HT1080 (cell line): ENCODE data around the gene RXYLT1. TPM values are rescaled to one million over a fixed set of nuclear protein-coding genes. Genes with fewer than 3 reads are reported as not detected.
A peak's percentile ranks its signal among the peaks of the same experiment; 100 is the strongest.
"Not testable (repeated sequence)": the region's sequence is repeated elsewhere in the genome, so short reads cannot be mapped to it uniquely, and the experiment has no call there.

Experiments used
- DNase-seq: peaks from one replicate; pipeline ENCODE4 v3.0.0-alpha.2; 2015; ENCODE audit warnings: low read depth
- small RNA-seq: library from RNA; depleted of rRNA; stranded (forward); fragments of <200 nt; gene quantifications from one replicate; pipeline ENCODE3, GENCODE V24; 2014
- total RNA-seq: library from RNA; depleted of rRNA; stranded (reverse); fragments of >200 nt; shearing (Covaris generic); gene quantifications from 2 replicates; pipeline ENCODE4 v1.2.3, GENCODE V29; 2014; rRNA removed

The RXYLT1 gene
- total RNA-seq, 1 experiment from 2014 or later = 38.1 TPM

DNA sequence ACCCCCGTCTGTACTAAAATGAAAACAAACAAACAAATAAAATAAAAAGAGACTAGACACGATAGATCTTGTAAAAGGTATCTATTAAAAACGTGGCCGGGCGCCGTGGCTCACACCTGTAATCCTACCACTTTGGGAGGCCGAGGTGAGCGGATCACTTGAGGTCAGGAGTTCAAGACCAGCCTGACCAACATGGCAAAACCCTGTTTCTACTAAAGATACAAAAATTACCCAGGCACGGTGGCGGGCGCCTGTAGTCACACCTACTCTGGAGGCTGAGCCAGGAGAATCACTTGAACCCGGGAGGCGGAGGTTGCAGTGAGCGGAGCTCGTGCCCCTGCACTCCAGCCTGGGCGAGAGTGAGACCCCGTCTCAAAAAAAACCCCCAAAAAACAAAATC, 63.0 kb downstream of the RXYLT1 start:
- DNase-seq = not testable (repeated sequence)

DNA sequence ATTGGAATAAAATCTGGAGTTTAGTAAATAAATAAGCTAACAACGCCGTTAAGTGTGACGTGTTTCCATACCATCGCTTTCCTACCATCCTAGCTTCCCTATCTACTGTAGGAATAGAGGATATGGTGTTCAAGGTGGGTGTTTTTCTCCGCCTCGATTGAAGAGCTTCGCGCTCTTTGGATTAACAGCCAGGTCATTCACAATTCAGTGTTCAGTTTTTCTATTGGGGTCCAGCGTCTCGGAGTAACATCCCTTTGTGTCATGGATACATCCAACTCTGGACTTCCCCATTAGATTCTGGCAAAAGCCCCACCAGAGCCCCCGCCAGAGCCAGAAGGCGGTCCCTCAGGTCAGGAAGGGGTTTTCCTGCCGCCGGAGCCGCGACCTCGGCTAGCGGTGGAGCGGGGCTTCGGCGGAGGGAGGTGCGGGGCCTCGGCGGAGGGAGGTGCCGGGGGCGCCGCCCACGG, 63.6 kb downstream of the RXYLT1 start:
- DNase-seq = no peak

DNA sequence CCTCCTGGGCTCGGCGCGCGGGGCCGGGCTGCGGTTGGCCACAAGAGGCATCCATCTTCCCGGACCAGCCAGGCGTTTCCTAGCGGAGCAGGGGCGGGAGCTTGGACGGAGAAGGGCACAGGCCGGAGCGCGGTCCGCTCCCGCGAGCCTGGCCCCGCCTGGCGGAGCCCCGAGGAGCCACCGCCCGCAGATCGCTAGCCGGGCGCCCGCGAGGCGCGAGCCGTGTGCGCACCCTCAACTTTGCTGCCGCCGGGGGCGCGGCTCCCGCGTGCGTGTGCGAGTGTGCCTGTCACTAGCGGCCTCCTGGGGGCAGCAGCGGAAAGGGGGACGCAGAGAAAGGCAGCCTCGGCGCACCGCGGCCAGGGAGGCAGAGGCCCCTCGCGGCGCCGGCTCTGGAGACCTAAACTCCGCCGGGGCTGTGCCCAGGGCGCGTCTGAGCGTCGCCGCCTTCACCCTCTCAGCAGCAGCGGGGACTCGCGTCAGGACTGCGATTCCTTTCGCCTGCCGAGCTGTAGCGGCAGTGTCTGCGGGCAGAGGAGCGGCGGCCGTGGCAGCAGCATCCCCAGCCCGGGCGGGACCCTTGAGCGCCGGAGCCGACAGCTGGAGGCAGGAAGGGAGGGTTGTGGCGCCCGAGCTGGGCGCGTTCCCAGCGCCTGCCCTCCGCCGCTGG, 64.1 kb downstream of the RXYLT1 start:
- peak; percentile 92 for DNase-seq

DNA sequence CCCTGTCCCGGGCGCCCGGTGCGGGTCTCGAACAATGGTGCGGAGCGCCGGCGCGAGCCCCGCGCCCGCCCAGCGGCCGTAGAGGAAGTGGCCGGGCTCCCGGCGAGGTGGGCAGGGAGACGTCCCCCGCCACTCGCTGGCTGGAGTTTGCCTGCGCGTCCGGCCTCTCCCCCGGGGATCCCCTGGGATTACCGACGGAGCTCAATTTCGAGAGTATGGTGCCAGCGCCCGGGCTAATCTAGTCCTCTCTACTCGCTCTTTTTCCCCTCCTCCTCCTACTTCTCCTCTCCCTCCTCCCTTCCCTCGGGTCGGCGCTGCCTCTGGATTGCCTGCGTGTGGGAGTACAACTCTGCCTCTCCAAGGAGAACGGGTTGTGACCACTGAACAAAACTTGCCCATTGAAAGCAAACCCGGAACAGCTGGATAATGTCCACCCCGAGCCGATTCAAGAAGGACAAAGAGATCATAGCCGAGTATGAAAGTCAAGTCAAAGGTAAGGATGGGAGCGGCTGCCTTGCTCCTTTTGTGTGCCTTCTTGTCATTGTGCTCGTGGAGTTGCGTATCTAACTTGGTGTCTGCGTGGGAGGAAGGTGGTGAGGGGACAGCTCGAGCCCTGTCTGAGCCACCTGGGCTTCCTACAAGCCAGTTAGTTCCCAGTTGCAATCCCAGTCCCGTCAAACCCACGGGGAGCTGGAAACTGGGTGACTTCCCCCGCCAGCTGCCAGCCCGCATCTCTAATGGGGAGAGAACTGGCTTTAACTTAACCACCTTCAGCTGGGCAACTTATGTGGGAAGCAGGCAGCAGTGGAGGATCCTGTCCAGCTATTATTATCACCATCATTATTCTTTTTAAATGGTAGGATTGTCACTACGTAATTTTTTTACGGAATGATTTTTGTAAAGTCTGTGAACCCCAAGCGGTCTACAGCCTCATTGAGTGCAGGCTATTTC, 65.0 kb downstream of the RXYLT1 start, which contains the start of gene SRGAP1:
Gene SRGAP1, plus strand, starts transcription at position 310 of the 951 bp plus-strand sequence. Its CDS starts 117 bp downstream, at position 427.
- DNase-seq = peak; percentile 53

DNA sequence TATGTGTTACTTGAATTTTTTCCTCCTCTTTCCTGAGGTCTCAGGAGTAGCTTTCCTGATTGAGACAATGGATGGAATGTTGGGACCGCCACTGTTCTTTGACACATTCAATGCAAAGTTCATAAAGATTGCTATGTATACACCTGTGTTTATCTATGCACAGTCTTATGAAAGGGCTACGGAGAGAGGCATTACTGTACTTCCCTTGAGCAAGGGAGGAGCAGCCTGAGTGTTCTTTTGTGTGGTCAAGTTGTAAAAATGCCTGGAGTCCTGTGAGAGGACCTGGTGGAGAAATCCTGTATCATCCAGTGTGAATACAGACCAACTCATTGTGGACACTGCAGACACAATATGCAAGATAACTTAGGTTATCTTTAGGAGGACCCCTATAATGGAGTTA, 66.0 kb downstream of the RXYLT1 start:
- DNase-seq = peak; percentile 52

- DNase-seq = peak; percentile 29
Observed at GRCh38 chr12:63846238-63846967, 66.7 kb downstream of the RXYLT1 start.

DNA sequence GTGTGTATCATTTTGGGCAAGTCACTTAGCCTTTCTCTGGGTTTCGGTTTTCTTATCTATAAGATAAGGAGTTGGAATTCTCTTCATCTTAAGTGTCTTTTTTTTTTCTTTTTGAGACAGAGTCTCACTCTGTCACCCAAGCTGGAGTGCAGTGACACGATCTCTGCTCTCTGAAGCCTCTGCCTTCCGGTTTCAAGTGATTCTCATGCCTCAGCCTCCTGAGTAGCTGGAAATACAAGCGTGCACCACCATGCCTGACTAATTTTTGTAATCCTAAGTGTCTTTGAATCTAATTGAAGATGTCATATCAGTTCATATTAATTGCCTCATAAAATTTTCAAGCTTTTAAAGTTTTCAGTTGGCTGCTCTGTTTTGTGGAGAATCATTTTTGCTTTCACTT, 68.7 kb downstream of the RXYLT1 start:
- no peak for DNase-seq

DNA sequence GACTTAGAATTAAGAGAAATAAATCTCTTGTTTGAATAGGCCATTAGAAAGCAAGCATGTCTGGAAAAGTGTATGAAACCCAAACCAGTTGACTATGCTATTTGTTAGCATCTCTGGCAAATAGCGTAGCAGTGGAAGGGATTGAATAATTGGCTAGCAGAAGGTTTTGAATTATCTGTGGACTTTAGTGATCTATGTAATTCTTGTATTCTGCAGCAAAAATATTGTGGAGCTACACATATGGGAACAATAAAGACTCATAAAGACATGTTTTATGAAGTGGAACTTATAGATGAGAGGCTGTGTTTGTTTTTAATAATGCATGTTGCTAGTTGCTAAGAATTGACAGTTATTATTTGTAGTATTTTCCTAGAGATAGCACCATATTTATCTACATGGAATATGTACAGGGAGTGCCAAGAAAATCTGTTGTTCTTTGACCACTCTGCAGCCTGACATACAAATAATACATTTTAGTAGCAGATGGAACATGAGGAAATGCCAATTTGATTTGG, 69.5 kb downstream of the RXYLT1 start:
- no peak for DNase-seq

- DNase-seq = no peak
Observed at GRCh38 chr12:63849641-63850040, 69.9 kb downstream of the RXYLT1 start.

DNA sequence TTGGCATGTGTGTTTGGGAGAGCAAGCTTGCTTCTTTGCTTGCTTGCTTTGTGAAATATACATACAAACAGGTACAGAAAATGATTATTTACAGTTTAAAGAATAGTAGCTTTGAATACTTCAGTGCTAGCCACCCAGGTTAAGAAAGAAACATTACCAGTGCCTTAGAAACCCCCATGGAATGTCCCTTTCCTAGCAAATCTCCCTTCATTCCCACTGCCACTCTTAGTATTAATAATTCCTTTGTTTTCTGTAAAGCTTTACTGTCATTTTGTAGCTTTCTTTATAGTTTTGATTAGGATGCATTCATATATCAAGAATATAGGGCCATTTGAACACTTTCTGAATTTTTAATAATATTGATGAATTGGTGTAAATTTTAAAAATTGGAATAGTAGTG, 74.3 kb downstream of the RXYLT1 start:
- no peak for DNase-seq

DNA sequence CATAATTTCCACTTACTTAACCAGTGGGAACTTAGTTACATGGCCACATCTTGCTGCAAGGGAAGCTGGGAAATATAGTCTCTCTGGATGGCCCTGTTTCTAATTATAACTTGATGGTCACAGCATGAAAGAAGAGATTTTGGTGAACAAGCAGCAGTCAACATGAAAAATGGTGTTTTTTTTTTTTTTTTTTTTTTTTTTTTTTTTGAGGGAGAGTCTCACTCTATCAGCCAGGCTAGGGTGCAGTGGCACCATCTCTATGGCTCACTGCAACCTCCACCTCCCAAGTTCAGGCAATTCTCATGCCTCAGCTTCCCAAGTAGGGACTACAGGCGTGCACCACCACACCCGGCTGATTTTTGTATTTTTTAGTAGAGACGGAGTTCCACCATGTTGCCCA, 75.6 kb downstream of the RXYLT1 start:
- no peak for DNase-seq

DNA sequence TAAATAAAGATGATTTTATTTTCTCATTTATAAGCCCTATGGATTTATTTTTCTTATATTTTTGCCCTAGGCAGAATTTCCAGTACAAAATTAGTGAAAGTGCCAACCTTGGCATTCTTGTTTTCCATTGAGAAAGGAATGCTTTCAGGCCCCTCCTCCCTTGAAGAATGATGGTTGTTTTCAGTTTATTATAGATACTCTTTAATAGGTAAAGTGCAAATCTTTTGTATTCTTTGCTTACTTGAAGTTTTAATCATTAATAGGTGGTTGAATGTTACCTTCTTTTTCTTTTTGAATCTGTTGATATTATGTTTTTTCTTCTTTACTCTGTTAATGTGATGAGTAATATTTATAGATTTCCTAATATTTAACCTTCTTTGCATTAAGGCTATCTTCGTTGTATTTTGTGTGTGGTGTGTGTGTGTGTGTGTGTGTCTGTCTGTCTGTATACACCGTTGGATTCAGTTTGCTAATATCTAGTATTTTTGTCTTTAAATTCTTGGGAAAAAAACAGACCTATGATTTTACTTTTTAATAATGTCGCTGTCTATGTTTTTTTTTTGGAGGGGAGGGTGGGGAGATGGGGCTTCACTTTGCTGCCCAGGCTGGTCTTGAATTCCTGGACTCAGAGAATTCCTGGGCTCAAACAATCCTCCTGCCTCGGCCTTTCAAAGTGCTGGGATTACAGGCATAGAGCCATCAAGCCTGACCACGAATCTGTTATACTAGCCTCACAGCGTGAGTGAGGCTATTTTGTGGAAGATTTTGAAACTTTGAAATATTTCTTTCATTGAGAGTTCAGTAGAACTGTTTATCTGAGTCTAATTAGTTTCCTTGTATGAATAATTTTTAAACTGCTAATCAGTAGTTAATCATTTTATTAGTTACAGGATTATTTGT, 78.3 kb downstream of the RXYLT1 start:
- no peak for DNase-seq

Small RNA genes lying within 50 kb of the gene (small RNA-seq; reads per million reads assigned to genes)
- gene AC084357.1 = not detected

Other genes starting within 250 kb of the RXYLT1 start
- 1.7 and 2.4 TPM in 2 replicates for gene DPY19L2, start 111.4 kb upstream of the RXYLT1 start, total RNA-seq
- gene SRGAP1, start 64.8 kb downstream of the RXYLT1 start, total RNA-seq = 5.5 and 10.9 TPM in 2 replicates